PFSK-1 (cell line): ENCODE results near the gene ZNF585A.

Source experiments
- FOXP2 ChIP-seq: optimal IDR thresholded peaks from 2 replicates; pipeline ENCODE3; 2011; ENCODE audit warnings: borderline replicate concordance, control low read depth, inconsistent platforms; ENCODE audit not compliant: insufficient read depth; ENCODE audit errors: extremely low read length, extremely low read depth
- POLR2AphosphoS5 ChIP-seq: IDR thresholded peaks from 2 replicates; pipeline ENCODE4 v1.6.1; 2012; ENCODE audit warnings: low read depth, mild to moderate bottlenecking, control low read depth, low read length, moderate library complexity
- REST ChIP-seq, 2 experiments: IDR thresholded peaks; 2 replicates each; pipeline versions ENCODE4 v1.6.1 to v1.8.0; 2011 to 2012; ENCODE audit warnings: low read depth in 2 of 2, low read length in 2 of 2, control low read depth in 1 of 2, inconsistent platforms in 1 of 2, mild to moderate bottlenecking in 1 of 2, moderate library complexity in 1 of 2; ENCODE audit not compliant: insufficient read depth in 1 of 2
- SIN3A ChIP-seq: IDR thresholded peaks from 2 replicates; pipeline ENCODE4 v1.6.1; 2012; ENCODE audit warnings: mild to moderate bottlenecking, low read length, moderate library complexity, borderline replicate concordance; ENCODE audit not compliant: insufficient read depth
- TAF1 ChIP-seq: IDR thresholded peaks from 2 replicates; pipeline ENCODE4 v1.6.1; 2012; ENCODE audit warnings: low read length, control low read depth, borderline replicate concordance; ENCODE audit not compliant: insufficient read depth

ZNF585A gene

GRCh38 chr19:37217775-37218591 lies 45.5 kb upstream of the ZNF585A start, which contains the start of gene ZNF383:
ZNF383 (plus strand) TSS chr19:37218214; CDS start chr19:37230454, 12,240 bp downstream.
- no peak for TF ChIP-seq FOXP2
- TF ChIP-seq SIN3A = 0 out of 2 replicates have a peak, but pooled peaks have one; percentile 19
- TF ChIP-seq REST (IDR thresholded peaks at IDR 0.05; ENCODE audit: insufficient read depth in 1 of 2, low read depth in 2 of 2, low read length in 2 of 2) = no peak
- peak; percentile 59; the same call in 1 of the 2 replicates for TF ChIP-seq POLR2AphosphoS5
- TF ChIP-seq TAF1 = peak; percentile 66; the same call in 1 of the 2 replicates

- TF ChIP-seq FOXP2 = no peak
- TF ChIP-seq TAF1 = no peak
- no peak for TF ChIP-seq POLR2AphosphoS5
- no peak for TF ChIP-seq REST (IDR thresholded peaks at IDR 0.05; ENCODE audit: insufficient read depth in 1 of 2, low read depth in 2 of 2, low read length in 2 of 2)
- no peak for TF ChIP-seq SIN3A
These were observed 44.9 kb upstream of the ZNF585A start for GRCh38 chr19:37217480-37217774.

GRCh38 chr19:37197768-37198167 lies 25.3 kb upstream of the ZNF585A start:
- no peak for TF ChIP-seq REST (IDR thresholded peaks at IDR 0.05; ENCODE audit: insufficient read depth in 1 of 2, low read depth in 2 of 2, low read length in 2 of 2)
- TF ChIP-seq POLR2AphosphoS5 = no peak
- TF ChIP-seq FOXP2 = no peak

- TF ChIP-seq TAF1 = no peak
- TF ChIP-seq POLR2AphosphoS5 = no peak
- TF ChIP-seq FOXP2 = no peak
- TF ChIP-seq SIN3A = no peak
- no peak for TF ChIP-seq REST (IDR thresholded peaks at IDR 0.05; ENCODE audit: insufficient read depth in 1 of 2, low read depth in 2 of 2, low read length in 2 of 2)
These were observed 6.9 kb downstream of the ZNF585A start for GRCh38 chr19:37165635-37166034.

- TF ChIP-seq POLR2AphosphoS5 (no peak), FOXP2 (no peak), SIN3A (no peak), TAF1 (no peak), REST (IDR thresholded peaks at IDR 0.05; ENCODE audit: insufficient read depth in 1 of 2, low read depth in 2 of 2, low read length in 2 of 2) (no peak)
These were observed 12.3 kb downstream of the ZNF585A start for GRCh38 chr19:37160153-37160552.
